DND-41 (cell line): ENCODE measurements around the gene PTPRJ.

Source experiments
- ATAC-seq: fragments of 200-7000 bp; cut with Tn5 transposase; 3 replicates; pipeline ENCODE4 v1.9.1; 2021; ENCODE audit warnings: low read depth; ENCODE audit not compliant: insufficient read depth
- DNase-seq: peaks from one replicate; pipeline ENCODE4 v3.0.0-alpha.2; 2020
- H2AFZ ChIP-seq: 2 replicates; pipeline ENCODE4 v1.6.0; 2012; ENCODE audit warnings: low read depth, low read length
- H3K27ac ChIP-seq: 2 replicates; pipeline ENCODE4 v1.5.1; 2012; ENCODE audit warnings: low read length, inconsistent platforms
- H3K27me3 ChIP-seq: fragments of 200-600 bp; sonication (generic); 2 replicates; pipeline ENCODE4 v1.6.0; 2012; ENCODE audit warnings: low read length, mild to moderate bottlenecking, inconsistent platforms; ENCODE audit not compliant: insufficient read depth, poor library complexity
- H3K36me3 ChIP-seq: 2 replicates; pipeline ENCODE4 v1.5.1; 2012; ENCODE audit warnings: low read length, inconsistent platforms; ENCODE audit not compliant: insufficient read depth
- H3K4me1 ChIP-seq: 2 replicates; pipeline ENCODE4 v1.5.1; 2012; ENCODE audit warnings: mild to moderate bottlenecking, low read length; ENCODE audit not compliant: insufficient read depth
- H3K4me2 ChIP-seq: 2 replicates; pipeline ENCODE4 v1.6.0; 2012; ENCODE audit warnings: mild to moderate bottlenecking, moderate library complexity, low read length, inconsistent platforms; ENCODE audit not compliant: insufficient read depth
- H3K4me3 ChIP-seq, 2 experiments: fragments of 200-600 bp in 1 of 2; shearing (Covaris generic) in 1 of 2; 2 replicates each; pipeline ENCODE4 v1.5.1; 2012 to 2016; ENCODE audit warnings: inconsistent platforms in 2 of 2, low read length in 2 of 2, mild to moderate bottlenecking in 2 of 2, low read depth in 1 of 2, moderate library complexity in 1 of 2
- H3K79me2 ChIP-seq: 2 replicates; pipeline ENCODE4 v1.6.0; 2012; ENCODE audit warnings: low read length, inconsistent platforms; ENCODE audit not compliant: insufficient read depth
- H3K9ac ChIP-seq: 2 replicates; pipeline ENCODE4 v1.6.0; 2012; ENCODE audit warnings: low read depth, mild to moderate bottlenecking, inconsistent platforms, low read length, moderate library complexity
- H3K9me3 ChIP-seq: 2 replicates; pipeline ENCODE4 v1.5.1; 2012; ENCODE audit warnings: low read length, moderate library complexity, mild to moderate bottlenecking, inconsistent platforms; ENCODE audit not compliant: insufficient read depth, severe bottlenecking
- H4K20me1 ChIP-seq: 2 replicates; pipeline ENCODE4 v1.6.0; 2012; ENCODE audit warnings: low read length; ENCODE audit not compliant: insufficient read depth
- EZH2 ChIP-seq: IDR thresholded peaks from 3 replicates; pipeline ENCODE4 v1.6.1; 2012; ENCODE audit warnings: borderline replicate concordance, low read depth, mild to moderate bottlenecking, moderate library complexity, low read length, inconsistent platforms; ENCODE audit not compliant: severe bottlenecking
- TF ChIP-seq, protein P1 (sequence below): IDR thresholded peaks from 2 replicates; pipeline ENCODE4 v1.5.1; 2012; ENCODE audit warnings: borderline replicate concordance, low read length, moderate library complexity, mild to moderate bottlenecking; ENCODE audit not compliant: poor library complexity, severe bottlenecking; ENCODE audit errors: extremely low read depth

Gene PTPRJ

DNA sequence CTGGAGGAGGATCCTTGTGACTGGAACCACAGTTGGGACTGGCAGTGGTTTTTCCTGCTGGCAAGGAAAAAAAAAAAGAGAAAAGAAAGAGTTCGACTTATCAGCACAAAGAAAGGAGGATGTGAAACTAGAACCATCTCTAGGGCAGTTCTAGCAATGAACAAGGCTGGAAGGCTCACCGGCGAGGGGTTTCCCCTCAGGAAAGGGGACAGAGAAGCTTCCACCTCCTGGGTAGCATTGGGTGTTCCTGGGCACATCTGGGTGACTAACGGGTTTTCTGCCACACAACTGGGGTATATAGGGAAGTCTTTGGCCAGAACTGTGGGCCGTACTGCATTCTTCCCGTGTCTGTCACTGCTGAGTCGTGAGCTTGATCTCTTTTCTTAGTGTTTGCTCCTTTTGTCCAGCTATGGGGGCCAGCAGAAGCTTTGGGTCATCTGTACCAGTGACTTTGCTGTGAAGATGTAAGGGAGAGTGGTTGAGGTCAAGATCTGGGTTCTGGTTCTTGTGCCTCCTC is 126.9 kb downstream of the PTPRJ start:
- ATAC-seq = no peak
- no peaks in the 10 kb centered on the region for H3K27me3 ChIP-seq
- no peaks in the 10 kb centered on the region for H3K9me3 ChIP-seq
- H3K27ac ChIP-seq = no peak overlapping the region
- H4K20me1 ChIP-seq = no peaks in the 10 kb centered on the region
- H2AFZ ChIP-seq = no peak overlapping the region
- H3K4me1 ChIP-seq = peaks cover 11% of the 10 kb centered on the region
- no peak for TF ChIP-seq EZH2
- TF ChIP-seq, protein P1, sequence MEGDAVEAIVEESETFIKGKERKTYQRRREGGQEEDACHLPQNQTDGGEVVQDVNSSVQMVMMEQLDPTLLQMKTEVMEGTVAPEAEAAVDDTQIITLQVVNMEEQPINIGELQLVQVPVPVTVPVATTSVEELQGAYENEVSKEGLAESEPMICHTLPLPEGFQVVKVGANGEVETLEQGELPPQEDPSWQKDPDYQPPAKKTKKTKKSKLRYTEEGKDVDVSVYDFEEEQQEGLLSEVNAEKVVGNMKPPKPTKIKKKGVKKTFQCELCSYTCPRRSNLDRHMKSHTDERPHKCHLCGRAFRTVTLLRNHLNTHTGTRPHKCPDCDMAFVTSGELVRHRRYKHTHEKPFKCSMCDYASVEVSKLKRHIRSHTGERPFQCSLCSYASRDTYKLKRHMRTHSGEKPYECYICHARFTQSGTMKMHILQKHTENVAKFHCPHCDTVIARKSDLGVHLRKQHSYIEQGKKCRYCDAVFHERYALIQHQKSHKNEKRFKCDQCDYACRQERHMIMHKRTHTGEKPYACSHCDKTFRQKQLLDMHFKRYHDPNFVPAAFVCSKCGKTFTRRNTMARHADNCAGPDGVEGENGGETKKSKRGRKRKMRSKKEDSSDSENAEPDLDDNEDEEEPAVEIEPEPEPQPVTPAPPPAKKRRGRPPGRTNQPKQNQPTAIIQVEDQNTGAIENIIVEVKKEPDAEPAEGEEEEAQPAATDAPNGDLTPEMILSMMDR = no peak
- H3K9ac ChIP-seq = no peak overlapping the region
- H3K4me2 ChIP-seq = no peak overlapping the region
- H3K79me2 ChIP-seq = no peaks in the 10 kb centered on the region
- H3K4me3 ChIP-seq = no peak overlapping the region
- no peaks in the 10 kb centered on the region for H3K36me3 ChIP-seq
- no peak for DNase-seq

DNA sequence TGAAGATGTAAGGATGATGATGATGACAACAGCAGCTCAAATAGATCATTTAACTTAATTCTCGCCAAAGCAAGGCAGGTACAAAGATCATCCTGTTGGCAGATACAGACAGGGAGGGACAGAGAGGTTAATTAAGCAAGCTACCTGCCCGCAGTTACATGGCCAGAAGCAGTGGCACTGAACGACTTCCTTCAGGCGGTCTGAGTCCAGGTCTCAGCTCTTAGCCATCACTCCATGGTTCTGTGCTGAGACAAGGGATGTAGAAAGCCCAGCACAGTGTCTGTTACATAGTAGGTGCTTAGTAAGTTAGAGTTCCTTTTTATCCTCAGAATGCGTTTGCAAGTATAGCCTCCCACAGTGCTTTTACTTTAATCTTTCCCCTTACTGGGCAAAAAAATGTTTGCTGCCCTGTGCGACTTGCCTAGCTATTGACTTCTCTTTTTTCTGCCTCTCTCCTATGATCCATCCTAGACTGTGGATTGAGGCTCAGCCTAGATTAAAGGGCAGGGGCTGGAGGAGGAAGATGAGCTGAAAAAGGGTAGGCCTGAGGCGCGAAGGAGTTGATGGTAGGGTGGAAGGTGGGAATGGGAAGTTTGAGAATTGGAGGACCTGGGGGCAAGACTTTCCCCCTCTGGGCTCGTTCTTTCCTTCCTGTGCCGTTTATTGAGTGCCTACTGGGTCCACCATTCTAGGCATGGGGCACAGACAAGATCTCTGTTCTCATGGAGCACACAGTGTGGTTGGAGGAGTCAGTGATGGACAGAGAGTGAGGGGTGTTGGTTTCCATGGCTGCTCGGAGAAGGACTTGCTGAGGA is 128.1 kb downstream of the PTPRJ start:
- Histone ChIP-seq H3K4me3 (no peak overlapping the region), H3K27ac (no peak overlapping the region), H4K20me1 (no peaks in the 10 kb centered on the region), H3K79me2 (no peaks in the 10 kb centered on the region), H3K9me3 (no peaks in the 10 kb centered on the region), H3K9ac (no peak overlapping the region), H2AFZ (no peak overlapping the region), H3K4me1 (peaks cover 11% of the 10 kb centered on the region), H3K27me3 (no peaks in the 10 kb centered on the region), H3K4me2 (no peak overlapping the region), H3K36me3 (no peaks in the 10 kb centered on the region)
- no peak for TF ChIP-seq EZH2
- TF ChIP-seq, protein P1 = no peak
- ATAC-seq (no peak), DNase-seq (no peak)

DNA sequence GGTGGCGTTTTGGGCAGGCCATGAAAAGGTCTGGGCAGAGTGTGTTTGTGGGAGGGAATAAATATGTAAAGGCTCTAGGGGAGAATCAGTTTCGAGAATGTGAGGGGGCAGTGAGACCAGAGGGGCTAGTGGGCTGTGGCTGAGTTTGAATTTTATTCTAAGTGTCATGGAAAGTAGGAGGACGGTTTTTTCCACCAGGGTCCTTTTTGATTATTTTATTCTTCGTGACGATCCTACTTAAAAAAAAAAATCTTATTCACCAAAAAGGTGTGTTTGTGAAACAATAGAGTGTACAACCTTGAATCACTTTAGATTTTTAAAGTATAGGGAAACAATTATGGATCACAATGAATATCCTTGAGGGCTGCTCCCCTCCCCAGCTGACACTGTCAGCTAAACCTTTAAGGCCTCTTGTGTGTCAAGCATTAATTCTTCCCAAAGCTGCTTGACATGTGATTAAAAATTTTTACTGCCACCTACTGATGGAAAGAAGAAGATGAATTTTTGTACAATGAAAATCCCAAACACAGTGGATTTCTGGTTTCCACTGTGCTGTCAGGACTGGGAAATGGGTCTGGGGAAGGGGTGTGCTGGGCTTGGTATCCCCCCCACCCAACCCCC is 128.8 kb downstream of the PTPRJ start:
- DNase-seq (peak; percentile 13), ATAC-seq (peak; percentile 64)
- H3K4me2 ChIP-seq = peak overlapping the region; percentile 65
- H3K27ac ChIP-seq = peak overlapping the region; percentile 88
- H3K9me3 ChIP-seq = no peaks in the 10 kb centered on the region
- no peaks in the 10 kb centered on the region for H3K27me3 ChIP-seq
- peak overlapping the region; percentile 80 for H2AFZ ChIP-seq
- no peaks in the 10 kb centered on the region for H3K36me3 ChIP-seq
- H3K4me3 ChIP-seq = peak overlapping the region in 1 of 2 experiments; percentile 45; a peak in 1 of 4 replicates
- H3K9ac ChIP-seq = peak overlapping the region; percentile 46
- TF ChIP-seq, protein P1 = peak; percentile 68
- no peak for TF ChIP-seq EZH2
- no peaks in the 10 kb centered on the region for H3K79me2 ChIP-seq
- H4K20me1 ChIP-seq = no peaks in the 10 kb centered on the region
- peaks cover 11% of the 10 kb centered on the region for H3K4me1 ChIP-seq
